ENCODE results near the gene THSD7B.
"Not testable (repeated sequence)": the region's sequence is repeated elsewhere in the genome, so short reads cannot be mapped to it uniquely, and the experiment has no call there.

The THSD7B gene

DNA sequence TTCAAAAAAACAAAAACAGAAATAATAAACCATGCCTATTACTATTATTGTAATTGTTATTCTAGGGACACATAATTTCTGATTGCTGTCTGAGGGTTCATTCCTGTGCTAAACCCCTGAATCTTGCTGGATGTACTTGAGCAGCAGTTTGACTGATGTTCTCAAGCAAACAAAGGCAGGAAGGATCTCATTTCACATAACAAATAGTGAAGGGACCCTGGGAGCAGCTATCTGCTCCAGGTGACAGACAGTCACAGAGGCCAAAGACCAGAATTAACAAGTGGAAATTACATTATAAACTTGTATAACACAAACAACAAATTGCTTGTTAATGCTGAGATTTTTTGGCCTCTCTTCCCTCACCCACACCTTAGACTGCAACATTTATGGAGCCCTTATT is 284.2 kb downstream of the THSD7B start:
- H3K4me1 Mint-ChIP-seq, result peaks cover 21% of the 10 kb centered on the region
- H3K27ac Mint-ChIP-seq, result no peak overlapping the region
- no peak overlapping the region for H3K4me3 Mint-ChIP-seq
- no peaks in the 10 kb centered on the region for H3K36me3 Mint-ChIP-seq (ENCODE audit: low read depth)
- no peak for TF ChIP-seq CTCF (IDR thresholded peaks at IDR 0.05; ENCODE audit: unreplicated experiment in 3 of 3)
- no peaks in the 10 kb centered on the region for H3K9me3 Mint-ChIP-seq
- H3K27me3 Mint-ChIP-seq (ENCODE audit: low read depth), result peaks cover 12% of the 10 kb centered on the region

- peak; percentile 46 to 57 (median 46) for TF ChIP-seq CTCF (IDR thresholded peaks at IDR 0.05; ENCODE audit: unreplicated experiment in 3 of 3)
- no peak overlapping the region for H3K4me3 Mint-ChIP-seq
- H3K27me3 Mint-ChIP-seq (ENCODE audit: low read depth), result peaks cover 12% of the 10 kb centered on the region
- H3K4me1 Mint-ChIP-seq, result peaks cover 21% of the 10 kb centered on the region
- no peaks in the 10 kb centered on the region for H3K9me3 Mint-ChIP-seq
- H3K36me3 Mint-ChIP-seq (ENCODE audit: low read depth), result no peaks in the 10 kb centered on the region
- peak overlapping the region in 1 of 3 experiments; percentile 42 for H3K27ac Mint-ChIP-seq
Observed at GRCh38 chr2:137050949-137051348, 285.6 kb downstream of the THSD7B start.

- Mint-ChIP-seq H3K4me3 (no peak overlapping the region), H3K9me3 (no peaks in the 10 kb centered on the region), H3K36me3 (ENCODE audit: low read depth) (no peaks in the 10 kb centered on the region), H3K27me3 (ENCODE audit: low read depth) (peaks cover 12% of the 10 kb centered on the region), H3K4me1 (peaks cover 21% of the 10 kb centered on the region), H3K27ac (peak overlapping the region in 1 of 3 experiments; percentile 5)
- TF ChIP-seq CTCF (IDR thresholded peaks at IDR 0.05; ENCODE audit: unreplicated experiment in 3 of 3), result no peak
Observed at GRCh38 chr2:137051778-137052398, 286.5 kb downstream of the THSD7B start.

GRCh38 chr2:137056704-137057103 is 291.4 kb downstream of the THSD7B start:
- H3K4me3 Mint-ChIP-seq, result no peak overlapping the region

DNA sequence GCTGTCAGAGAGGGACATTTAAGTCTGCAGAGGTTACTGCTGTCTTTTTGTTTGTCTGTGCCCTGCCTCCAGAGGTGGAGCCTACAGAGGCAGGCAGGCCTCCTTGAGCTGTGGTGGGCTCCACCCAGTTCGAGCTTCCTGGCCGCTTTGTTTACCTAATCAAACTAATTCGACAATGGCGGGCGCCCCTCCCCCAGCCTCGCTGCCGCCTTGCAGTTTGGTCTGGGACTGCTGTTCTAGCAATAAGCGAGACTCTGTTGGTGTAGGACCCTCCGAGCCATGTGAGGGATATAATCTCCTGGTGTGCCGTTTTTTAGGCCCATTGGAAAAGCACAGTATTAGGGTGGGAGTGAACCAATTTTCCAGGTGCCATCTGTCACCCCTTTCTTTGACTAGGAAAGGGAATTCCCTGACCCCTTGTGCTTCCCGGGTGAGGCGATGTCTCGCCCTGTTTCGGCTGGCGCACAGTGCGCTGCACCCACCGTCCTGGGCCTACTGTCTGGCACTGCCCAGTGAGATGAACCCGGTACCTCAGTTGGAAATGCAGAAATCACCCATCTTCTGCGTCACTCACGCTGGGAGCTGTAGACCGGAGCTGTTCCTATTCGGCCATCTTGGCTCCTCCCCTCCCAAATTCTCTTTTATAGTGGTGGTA is 310.9 kb downstream of the THSD7B start:
- H3K27me3 Mint-ChIP-seq (ENCODE audit: low read depth); H3K4me3 Mint-ChIP-seq; H3K27ac Mint-ChIP-seq; H3K4me1 Mint-ChIP-seq; H3K36me3 Mint-ChIP-seq (ENCODE audit: low read depth): not testable (repeated sequence)
- H3K9me3 Mint-ChIP-seq, result peaks cover 16% of the 10 kb centered on the region

More at GRCh38 chr2:137056704-137057103, 291.4 kb downstream of the THSD7B start:
- no peak overlapping the region for H3K27ac Mint-ChIP-seq
- H3K36me3 Mint-ChIP-seq (ENCODE audit: low read depth), result no peaks in the 10 kb centered on the region
- H3K27me3 Mint-ChIP-seq (ENCODE audit: low read depth), result peaks cover 5% of the 10 kb centered on the region
- H3K4me1 Mint-ChIP-seq, result peaks cover 5% of the 10 kb centered on the region
- no peaks in the 10 kb centered on the region for H3K9me3 Mint-ChIP-seq
- TF ChIP-seq CTCF (IDR thresholded peaks at IDR 0.05; ENCODE audit: unreplicated experiment in 3 of 3), result no peak

- no peak overlapping the region for H3K27ac Mint-ChIP-seq
- H3K4me3 Mint-ChIP-seq, result no peak overlapping the region
- no peak for TF ChIP-seq CTCF (IDR thresholded peaks at IDR 0.05; ENCODE audit: unreplicated experiment in 3 of 3)
- H3K9me3 Mint-ChIP-seq, result peaks cover 3% of the 10 kb centered on the region
- no peaks in the 10 kb centered on the region for H3K36me3 Mint-ChIP-seq (ENCODE audit: low read depth)
- no peaks in the 10 kb centered on the region for H3K4me1 Mint-ChIP-seq
- no peaks in the 10 kb centered on the region for H3K27me3 Mint-ChIP-seq (ENCODE audit: low read depth)
Observed at GRCh38 chr2:137091704-137092103, 326.4 kb downstream of the THSD7B start.

Data from nephron (organoid).